Cortex of kidney (tissue), 1 donor: ENCODE measurements around the gene EXOC4.

Source experiments
- DNase-seq: peaks from one replicate; lab custom pipeline; 2025; lab: John Stamatoyannopoulos, UW

EXOC4 gene

DNA sequence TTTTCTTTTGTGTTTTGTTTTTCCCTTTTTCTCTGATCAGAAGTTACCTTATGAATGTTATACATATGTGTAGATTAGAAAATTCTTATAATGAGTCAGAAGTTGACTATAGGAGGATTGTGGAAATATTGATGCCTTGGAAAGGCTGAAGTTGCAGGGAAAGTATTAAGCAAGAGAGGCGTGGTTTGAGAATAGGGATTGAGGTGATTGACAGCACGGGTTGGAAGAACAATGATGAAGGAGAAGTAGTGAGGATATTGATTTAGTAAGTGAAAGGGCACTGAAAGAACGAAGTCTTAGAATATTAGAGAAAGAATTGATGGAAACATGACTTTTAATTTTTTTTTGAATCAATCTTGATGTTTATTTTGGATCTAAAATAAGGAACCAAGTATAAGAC is 176.0 kb downstream of the EXOC4 start:
- no peak for DNase-seq

DNA sequence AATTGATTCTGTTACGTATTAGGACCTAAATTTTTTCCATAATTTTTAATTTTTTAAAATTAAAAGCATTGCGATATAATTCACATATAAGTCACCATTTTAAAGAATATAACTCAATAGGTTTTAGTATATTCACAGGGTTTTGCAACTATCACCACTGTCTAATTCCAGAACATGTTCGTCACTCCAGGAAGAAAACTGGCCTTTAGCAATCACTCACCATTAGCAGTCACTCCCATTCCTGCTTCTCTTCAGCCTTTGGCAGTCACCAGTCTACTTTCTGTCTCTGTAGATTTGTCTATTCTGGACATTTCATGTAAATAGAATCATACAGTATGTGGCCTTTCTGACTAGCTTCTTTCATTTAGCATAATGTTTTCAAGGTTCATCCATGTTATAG is 176.5 kb downstream of the EXOC4 start:
- DNase-seq, result no peak

DNA sequence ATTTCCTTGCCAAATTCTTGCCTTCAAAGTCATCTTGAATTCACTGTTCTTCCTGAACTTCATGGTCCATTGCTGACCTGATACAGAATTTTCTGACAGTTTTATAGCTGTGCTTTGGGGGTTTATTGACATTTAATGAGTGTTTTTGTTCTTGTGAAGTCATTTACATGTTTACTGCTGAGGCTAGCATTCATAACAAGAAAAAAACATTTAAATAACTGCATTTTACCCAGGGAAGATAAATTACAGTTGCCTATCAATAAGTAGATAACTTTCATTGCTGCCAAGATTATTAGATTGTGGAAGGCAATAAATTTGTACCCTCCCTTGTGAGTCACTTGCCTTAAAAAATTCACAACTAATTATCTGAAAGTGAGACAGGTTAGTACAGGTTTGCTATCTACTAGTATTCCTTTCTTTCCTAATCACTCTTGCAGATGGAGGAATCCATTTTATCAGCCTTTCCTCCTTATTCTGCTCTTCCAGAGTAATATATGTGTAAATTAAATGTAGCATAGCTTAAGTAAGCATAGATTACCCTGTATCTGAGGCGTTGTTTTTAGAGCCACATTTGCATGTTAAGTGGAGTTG is 178.4 kb downstream of the EXOC4 start:
- no peak for DNase-seq

DNA sequence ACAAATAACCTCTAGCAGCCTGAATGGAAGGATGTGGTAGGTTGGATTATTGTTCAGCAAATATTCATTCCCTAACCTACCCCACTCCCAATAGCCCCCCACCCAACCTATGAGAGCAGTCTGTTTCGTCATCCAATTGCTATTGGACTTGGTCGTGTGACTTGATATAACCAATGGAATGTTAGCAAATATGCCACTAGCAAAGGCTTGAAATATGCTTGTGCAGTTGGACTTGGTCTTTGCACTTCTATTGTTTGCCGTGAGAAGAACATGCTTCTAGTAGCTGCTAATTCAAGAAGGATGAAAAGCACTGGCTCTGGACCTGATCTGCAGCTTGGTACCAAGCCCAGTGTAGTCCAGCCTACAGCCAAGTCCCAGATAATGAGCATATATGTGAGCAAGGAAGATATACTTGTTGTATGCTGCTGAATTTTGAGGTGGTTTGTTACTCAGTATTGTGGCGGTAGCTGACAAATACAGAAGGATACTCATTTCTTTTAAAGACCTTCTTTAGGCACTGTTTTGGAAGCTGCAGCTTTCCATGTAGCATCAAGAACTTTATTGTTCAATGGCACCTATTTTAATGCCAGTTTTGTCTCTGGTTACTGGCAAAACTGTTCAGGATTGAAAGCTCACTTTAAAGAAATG is 180.4 kb downstream of the EXOC4 start:
- no peak for DNase-seq

DNA sequence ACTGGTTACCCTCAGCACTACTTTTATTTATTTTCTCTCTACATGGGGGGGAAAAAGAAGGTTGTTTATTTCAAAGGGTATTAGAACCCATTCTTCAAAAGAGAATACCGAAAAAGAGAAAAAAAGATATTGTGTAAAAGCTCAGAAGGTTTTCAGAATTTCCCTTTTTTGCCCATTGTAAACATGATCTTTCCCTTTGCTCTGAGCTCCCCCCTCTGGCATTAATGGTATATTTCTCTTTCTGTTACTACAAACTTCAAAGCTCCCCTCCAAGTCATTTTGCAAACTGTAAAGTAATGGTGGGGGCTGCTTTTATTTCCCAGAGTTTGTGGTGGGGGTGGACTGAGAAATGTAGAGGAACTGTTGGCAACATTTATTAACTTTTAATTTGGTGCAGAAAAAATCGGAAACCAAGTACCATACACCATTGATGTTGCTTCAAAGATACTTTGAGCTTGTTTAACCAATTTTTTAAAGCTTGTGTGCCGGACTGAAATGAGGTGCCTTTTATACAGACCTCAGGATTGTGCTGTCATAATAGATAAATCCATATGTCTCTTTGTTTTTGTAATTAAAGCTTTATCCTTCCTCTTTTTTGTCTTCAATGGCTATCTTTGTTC is 181.5 kb downstream of the EXOC4 start:
- no peak for DNase-seq

DNA sequence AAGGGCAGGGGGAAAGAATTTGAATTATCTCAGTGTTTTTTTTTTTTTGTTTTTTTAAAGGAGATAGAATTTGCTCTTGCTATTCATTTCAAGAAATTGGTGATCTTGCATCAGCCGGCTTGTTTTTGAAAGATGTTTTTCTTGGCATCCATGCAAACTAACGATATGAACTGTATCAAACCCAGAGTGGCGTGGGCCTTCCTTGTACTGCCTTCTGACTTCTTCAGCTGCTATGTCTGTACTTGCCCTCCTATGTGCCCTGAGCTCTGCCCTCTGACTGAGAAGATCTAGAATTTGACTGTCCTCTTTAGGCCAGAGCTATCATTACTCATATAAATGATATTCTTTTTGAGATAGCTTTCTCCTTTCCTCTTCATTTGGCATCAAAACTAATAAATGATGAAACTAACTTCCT is 183.1 kb downstream of the EXOC4 start:
- DNase-seq, result no peak

DNA sequence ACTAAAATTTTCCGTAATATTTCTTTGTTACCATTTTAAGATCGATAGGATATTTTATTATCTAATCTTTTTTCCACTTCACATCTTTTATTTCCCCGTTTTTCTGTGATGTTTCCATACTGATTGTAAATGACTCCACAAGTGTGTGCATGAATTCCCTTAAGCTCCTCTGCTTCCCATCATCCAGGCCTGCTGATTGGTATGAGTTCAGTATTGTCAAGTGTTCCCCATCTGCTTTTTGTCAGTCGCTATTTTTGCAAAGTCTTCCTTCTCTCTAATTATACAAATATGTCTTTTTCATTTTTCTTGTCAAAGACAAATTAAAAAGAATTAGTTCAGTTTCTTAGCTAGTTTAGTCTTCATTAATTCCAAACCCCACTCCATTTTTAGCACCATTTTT is 184.7 kb downstream of the EXOC4 start:
- DNase-seq, result no peak

DNA sequence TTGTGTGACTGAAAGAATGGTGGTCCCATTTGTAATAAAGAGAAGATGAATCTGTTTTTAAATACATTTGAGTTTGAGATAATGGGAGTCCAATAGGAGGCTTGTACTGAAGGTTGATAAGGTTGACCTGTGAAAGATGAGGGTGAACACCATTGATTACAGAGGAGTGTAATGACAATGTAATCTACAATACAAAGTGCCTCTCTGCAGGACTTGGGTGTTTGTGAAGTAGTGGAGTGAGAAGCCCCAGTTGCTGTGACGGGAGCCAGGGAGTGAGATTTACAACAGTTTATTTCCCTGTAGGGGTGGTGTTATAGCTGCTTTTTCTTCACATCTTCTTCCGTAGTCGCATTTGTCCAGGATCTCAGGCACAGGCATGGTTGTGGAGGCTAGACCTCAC is 189.9 kb downstream of the EXOC4 start:
- no peak for DNase-seq

DNA sequence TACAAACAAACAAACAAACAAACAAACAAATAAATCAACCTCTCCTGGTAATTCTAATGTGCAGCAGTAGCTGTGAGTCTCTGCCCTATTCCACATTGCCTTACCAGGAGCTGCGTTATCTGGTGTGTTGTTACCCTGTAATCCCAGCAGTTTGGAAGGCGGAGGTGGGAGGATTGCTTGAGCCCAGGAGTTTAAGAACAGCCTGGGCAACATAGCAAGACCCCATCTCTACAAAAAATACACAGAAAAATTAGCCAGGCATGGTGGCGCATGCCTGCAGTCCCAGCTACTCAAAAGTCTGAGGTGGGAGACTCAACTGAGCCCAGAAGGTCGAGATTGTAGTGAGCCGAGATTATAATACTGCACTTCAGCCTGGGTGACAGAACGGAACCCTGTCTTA is 192.7 kb downstream of the EXOC4 start:
- DNase-seq, result no peak

DNA sequence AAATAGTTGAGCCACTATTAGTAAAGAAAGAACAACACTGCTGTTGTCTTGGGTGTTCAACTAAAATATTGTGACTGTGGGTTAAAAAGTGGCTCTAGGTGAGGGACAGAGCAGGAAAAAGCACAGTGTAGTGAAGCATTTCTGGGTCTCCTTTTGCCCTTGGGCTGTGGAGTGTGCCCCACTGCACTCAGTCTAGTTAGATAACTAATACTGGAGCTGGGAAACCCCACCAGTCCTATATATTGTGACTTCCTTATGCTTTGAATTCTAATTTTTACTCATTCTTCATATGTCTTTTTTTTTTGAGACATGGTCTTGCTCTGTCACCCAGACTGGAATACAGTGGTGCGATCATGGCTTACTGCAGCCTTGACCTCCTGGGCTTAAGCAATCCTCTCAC is 195.1 kb downstream of the EXOC4 start:
- DNase-seq, result no peak

DNA sequence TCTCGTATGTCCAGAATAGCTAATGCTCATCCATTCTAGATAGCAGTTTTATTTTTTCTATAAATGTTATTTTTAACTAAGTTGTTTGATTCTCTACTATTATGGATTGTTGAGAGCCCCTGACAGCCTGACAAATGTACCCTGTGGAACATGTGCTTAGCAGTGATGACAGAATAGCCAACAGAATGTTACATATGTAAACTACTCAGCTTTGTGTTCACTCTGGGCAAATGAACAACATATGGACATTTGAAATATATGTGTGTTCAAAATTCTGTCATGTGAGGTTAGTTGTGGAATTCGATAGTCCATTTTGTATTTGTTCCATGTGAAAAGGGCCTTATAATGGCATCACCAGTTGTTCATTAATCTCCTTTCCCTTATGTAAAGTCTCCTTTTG is 199.7 kb downstream of the EXOC4 start:
- no peak for DNase-seq

DNA sequence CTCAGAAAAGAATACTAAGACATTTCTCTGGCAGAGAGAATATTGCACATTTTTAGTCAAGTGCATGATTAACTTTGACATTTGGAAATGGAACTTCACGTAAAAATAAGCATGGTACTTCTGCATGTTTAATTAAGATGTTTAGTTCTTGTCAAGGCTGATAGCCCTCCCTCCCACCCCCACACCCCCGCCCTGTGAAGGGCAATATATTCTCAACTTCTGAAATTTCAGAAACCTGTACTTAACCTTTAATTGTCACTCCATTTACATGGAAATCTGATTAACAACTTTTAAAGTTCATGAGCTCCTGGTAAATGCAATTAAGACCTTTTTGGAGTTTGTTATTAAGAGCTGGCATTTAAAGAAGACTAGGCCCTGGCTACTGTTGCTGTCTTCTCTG is 205.8 kb downstream of the EXOC4 start:
- no peak for DNase-seq

DNA sequence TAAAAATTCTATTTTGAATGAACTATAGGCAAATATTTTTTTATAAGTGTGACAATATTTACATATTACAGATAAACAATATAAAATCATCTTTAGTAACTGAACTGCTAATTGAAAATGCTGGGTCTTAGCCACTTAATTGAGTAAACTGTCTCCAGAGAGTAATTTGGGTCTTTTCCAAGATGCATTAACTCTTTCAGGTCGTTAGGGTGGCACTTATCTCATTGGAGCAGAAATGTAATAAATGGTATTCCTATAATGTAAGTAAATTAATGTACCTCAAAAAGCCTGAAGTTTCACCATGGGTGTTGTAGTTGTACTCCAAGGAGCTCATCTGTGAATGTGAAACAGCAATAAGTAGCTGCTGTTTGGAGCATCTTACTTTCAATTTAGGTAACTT is 208.5 kb downstream of the EXOC4 start:
- no peak for DNase-seq

DNA sequence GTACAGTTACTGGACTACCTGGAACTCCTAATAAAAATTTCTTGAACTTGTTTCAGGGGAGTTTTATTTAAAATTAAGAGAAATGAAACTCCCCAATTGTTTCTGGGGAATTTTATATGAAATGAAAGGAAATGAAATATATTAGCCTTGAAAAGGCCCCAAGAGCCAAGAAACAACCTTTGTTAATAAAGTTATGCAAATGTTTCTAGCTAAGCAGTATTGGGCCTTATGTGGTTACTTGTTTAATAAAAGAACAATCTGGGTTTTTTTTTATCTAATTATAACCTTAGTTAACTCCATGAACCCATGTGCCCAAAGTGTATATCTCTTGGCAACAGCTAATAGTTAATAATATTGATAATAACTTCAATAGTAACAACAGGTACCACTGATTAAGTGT is 222.8 kb downstream of the EXOC4 start:
- no peak for DNase-seq

DNA sequence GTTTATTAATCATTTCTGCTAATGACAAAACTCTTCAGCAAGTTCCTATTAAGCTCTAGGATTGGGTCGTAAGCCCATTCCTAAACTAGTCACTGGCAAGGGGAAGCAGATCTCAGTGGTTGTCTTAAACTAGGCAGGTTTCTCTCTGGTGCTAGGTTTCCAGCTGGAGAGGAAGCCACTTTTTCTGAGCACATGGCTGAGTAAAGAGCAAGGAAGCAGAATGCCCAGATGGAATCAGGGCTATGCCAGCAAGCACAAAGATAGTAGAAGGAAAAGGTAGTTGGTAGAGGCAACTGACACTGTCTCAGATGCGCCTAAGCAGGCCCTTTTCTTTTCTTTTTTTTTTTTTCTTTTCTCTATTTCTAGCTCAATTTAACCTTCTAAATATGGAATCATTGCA is 224.9 kb downstream of the EXOC4 start:
- DNase-seq, result no peak

DNA sequence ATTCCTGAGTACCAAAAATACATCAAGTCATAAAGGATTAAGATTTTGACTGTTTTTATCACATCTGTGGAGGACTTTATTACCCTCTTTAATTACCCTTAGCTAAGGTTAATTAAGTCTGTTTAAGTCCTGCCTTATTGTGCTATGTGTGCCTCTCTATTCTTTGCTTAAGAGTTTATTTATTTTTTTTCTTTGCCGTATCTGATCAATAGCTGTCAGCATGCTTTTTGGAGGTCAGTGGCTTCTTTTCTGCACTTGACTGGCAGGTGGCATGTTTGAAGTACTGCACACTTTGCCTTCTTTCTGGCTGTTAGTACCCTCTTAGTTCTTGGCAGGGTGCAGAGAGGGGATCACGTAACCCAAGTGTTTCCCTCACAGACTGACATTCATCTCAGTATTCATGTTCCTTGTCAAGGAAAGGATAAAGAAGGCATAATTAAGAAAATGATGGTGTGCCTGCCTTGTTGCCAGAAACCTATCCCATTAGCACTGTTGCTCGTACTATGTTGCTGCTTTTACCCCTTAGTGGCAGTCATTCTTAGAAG is 225.8 kb downstream of the EXOC4 start:
- no peak for DNase-seq

DNA sequence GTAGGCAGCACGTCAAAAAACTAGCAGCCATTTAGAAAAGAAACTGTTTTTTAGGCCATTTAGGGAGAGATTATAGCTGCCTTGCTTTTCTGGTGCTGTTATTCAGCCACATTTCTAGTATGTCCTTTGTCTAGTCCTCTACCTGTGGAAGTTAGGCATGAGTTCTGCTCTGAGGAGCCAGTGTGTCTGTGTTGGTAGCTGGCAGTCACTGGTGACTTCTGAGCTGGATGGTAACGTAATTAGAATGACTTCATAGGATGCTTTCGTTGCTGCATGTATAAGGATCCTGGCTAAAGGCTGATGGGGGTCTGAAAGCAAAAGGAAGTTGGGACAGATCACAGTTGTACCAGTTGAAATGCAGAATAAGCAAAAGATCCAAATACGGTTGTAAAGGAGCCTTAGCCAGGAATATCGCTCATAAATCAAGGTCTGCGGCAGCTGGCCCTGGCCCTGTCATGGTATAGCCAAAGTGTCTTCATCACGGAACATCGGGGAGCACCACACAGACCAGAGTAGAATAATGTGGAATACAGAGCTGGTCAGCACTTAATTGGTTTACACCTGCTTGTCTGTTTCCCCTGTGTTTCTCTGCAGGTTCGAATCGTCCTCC is 226.7 kb downstream of the EXOC4 start:
- no peak for DNase-seq

DNA sequence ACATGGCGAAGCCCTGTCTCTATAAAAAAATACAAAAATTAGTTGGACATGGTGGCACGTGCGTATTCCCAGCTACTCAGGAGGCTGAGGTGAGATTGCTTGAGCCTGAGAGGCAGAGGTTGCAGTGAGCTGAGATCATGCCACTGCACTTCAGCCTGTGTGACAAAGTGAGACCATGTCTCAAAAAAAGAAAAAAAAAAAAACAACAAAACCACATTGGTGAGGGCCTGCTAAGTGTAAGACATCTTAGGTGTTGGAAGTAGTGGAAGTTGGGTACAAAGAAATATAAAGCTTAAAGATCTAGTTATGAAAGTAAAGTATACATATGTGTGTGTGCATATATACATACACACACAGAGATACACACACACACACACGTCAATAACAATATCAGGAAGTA is 228.0 kb downstream of the EXOC4 start:
- DNase-seq, result no peak

DNA sequence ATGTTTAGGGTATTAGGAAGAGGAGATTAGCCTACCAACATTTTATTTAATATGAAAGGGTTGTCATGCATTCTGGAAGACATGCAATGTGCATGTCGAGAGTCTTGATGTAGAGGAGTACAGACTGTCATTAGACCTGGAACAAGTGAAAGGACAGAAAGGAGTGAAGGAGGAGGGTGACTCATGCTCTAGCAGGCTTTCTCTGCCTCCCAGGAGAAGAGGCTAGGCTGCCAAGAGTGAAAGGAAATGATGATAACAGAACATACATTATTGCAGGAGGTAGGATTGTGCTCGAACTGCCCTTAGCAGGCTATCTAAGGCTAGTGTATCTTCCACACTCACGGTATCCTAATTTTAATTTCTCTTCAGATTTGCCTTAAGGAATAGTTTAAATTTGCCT is 228.8 kb downstream of the EXOC4 start:
- no peak for DNase-seq

DNA sequence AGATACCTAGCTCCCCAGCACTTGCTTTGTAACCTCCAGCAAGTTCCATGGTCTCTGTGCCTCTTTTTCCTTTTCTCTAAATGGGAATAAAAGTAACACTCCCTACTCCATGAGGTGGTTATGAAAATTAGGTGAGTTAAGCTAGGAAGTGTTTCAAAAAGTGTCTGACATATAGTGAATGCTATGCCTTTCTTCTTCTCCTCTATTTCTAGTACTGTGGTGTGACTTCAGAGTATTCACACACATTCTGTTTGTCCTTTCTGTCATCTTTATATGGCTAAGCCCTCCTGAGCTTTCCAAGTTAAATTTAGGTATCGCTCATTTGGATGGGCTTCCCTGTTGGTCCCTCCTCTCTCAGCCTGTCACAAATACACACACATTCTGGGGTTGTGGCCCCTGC is 229.7 kb downstream of the EXOC4 start:
- no peak for DNase-seq

DNA sequence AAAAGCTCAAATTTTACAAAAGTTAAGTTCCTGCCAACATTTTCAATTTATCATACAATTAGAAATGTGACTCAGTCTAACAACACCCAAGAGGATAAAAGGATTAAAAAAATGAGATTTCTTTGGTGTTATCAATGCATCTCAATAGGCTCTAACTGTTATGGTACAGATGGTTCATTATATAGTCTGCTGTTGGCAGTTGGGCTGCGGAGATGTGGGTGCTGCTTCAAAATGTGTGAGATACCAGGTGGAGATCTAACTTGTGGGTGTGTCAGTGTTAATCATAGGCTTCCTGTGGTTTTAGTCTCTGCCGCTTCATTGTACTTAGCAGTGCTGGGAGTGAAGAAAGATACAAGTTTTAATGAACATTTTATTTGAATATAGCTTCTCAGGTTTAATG is 231.2 kb downstream of the EXOC4 start:
- no peak for DNase-seq

DNA sequence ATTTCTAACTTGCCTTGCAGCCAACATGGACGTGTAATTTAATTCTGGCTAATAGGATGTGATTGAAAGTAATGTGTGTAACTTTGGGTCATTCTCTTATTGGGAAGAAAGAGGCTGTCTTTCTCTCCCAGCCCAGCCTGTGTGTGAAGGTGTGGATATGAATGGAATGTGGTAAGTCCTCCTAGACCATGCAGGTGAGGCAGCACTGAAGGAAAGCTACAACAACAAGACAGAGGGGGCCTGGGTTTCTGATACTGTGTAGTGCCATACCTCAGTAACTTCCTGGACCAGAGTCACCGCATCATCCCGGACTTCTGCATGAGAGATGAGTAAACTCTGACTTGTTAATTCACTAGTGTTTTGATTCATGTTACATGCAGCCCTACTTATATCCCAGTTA is 237.0 kb downstream of the EXOC4 start:
- DNase-seq, result no peak

DNA sequence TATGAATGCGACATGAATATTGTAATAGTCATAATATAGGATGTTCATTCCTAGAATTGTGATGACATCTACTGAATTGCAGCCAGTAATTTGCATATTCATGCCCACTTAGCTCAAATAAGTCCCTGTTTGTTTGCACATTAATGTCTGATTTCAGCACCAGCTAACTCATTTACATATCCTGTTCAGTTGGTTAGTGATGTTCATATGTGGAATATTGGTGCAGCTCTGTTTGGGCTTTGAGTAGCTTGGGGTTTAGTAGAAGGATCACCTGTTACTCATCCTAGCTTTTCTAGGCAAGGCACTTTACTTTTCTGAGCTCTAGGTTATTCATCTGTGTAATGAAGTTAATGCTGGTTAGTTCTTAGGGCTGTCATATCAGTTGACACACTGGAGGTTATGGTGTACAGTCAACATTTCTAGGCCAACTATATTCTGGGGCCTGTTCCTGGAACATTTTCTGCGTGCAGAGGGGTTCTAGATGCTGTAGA is 238.4 kb downstream of the EXOC4 start:
- no peak for DNase-seq
